Measurements from ENCODE around the gene LLGL2.

Gene LLGL2

GRCh38 chr17:75589919-75590303, 64.4 kb downstream of the LLGL2 start:
- no peak for TF ChIP-seq CTCF (IDR thresholded peaks at IDR 0.05)

- TF ChIP-seq CTCF (IDR thresholded peaks at IDR 0.05) = no peak
Observed at GRCh38 chr17:75590314-75590761, 64.8 kb downstream of the LLGL2 start.

GRCh38 chr17:75590849-75591721, 65.6 kb downstream of the LLGL2 start:
- no peak for TF ChIP-seq CTCF (IDR thresholded peaks at IDR 0.05)

- no peak for TF ChIP-seq CTCF (IDR thresholded peaks at IDR 0.05)
Observed at GRCh38 chr17:75591722-75592302, 66.3 kb downstream of the LLGL2 start.

GRCh38 chr17:75592348-75593020, 67.0 kb downstream of the LLGL2 start:
- no peak for TF ChIP-seq CTCF (IDR thresholded peaks at IDR 0.05)

GRCh38 chr17:75594499-75595283, 69.2 kb downstream of the LLGL2 start:
- no peak for TF ChIP-seq CTCF (IDR thresholded peaks at IDR 0.05)

- TF ChIP-seq CTCF (IDR thresholded peaks at IDR 0.05) = no peak
Observed at GRCh38 chr17:75595284-75595919, 69.9 kb downstream of the LLGL2 start.
